Glutamatergic neuron (in vitro differentiated cells): ENCODE results near the gene PXYLP1. TPM values are rescaled to one million over a fixed set of nuclear protein-coding genes. Genes with fewer than 3 reads are reported as not detected.
A peak's percentile ranks its signal among the peaks of the same experiment; 100 is the strongest.

Experiments used
- DNase-seq: peaks from one replicate; pipeline ENCODE4 v3.0.0; 2022
- H3K27ac Mint-ChIP-seq: one replicate; pipeline ENCODE4 v1.8.0; 2020; ENCODE audit warnings: mild to moderate bottlenecking, mixed read lengths, inconsistent platforms; ENCODE audit not compliant: unreplicated experiment
- H3K27me3 Mint-ChIP-seq: one replicate; pipeline ENCODE4 v1.8.0; 2020; ENCODE audit warnings: mild to moderate bottlenecking, moderate library complexity, mixed read lengths, inconsistent platforms; ENCODE audit not compliant: unreplicated experiment
- H3K36me3 Mint-ChIP-seq: one replicate; pipeline ENCODE4 v1.8.0; 2020; ENCODE audit warnings: mild to moderate bottlenecking, mixed read lengths, inconsistent platforms; ENCODE audit not compliant: unreplicated experiment
- H3K4me1 Mint-ChIP-seq: one replicate; pipeline ENCODE4 v1.8.0; 2020; ENCODE audit warnings: mild to moderate bottlenecking, low read depth, mixed read lengths, inconsistent platforms; ENCODE audit not compliant: unreplicated experiment
- H3K4me3 Mint-ChIP-seq: one replicate; pipeline ENCODE4 v1.8.0; 2020; ENCODE audit warnings: mild to moderate bottlenecking, mixed read lengths, inconsistent platforms; ENCODE audit not compliant: unreplicated experiment
- H3K9me3 Mint-ChIP-seq: one replicate; pipeline ENCODE4 v1.8.0; 2020; ENCODE audit warnings: mild to moderate bottlenecking, moderate library complexity, mixed read lengths, inconsistent platforms; ENCODE audit not compliant: unreplicated experiment
- CTCF ChIP-seq: fragments of 200-600 bp; sonication (generic); IDR thresholded peaks from one replicate; pipeline ENCODE4 v1.5.0; 2021; ENCODE audit not compliant: partially characterized antibody, unreplicated experiment
- total RNA-seq: library from RNA; stranded (reverse); fragmentation: NEBNext Ultra II Directional; extraction: Animal tissue kit (Norgen Biotek cat#: 25700); gene quantifications from one replicate; pipeline ENCODE4 v1.2.1, GENCODE V29; 2021; ENCODE audit not compliant: unreplicated experiment

PXYLP1 gene
- total RNA-seq, 1 donor from 2014 or later: 42.7 TPM

GRCh38 chr3:141306276-141306675 lies 74.7 kb downstream of the PXYLP1 start:
- Mint-ChIP-seq H3K4me1 (peaks cover 26% of the 10 kb centered on the region), H3K36me3 (peaks cover 7% of the 10 kb centered on the region), H3K9me3 (peaks cover 12% of the 10 kb centered on the region), H3K27me3 (peaks cover 8% of the 10 kb centered on the region), H3K4me3 (no peak overlapping the region), H3K27ac (peak overlapping the region; percentile 17)
- TF ChIP-seq CTCF: no peak
- DNase-seq: no peak

GRCh38 chr3:141306922-141307321 lies 75.3 kb downstream of the PXYLP1 start:
- TF ChIP-seq CTCF: no peak
- H3K4me3 Mint-ChIP-seq: no peak overlapping the region

GRCh38 chr3:141307351-141308059 lies 75.9 kb downstream of the PXYLP1 start:
- Mint-ChIP-seq H3K4me1 (peaks cover 26% of the 10 kb centered on the region), H3K27me3 (peaks cover 13% of the 10 kb centered on the region), H3K27ac (peak overlapping the region; percentile 11), H3K9me3 (peaks cover 15% of the 10 kb centered on the region), H3K4me3 (no peak overlapping the region), H3K36me3 (peaks cover 4% of the 10 kb centered on the region)
- no peak for DNase-seq
- TF ChIP-seq CTCF: no peak

More at GRCh38 chr3:141306922-141307321, 75.3 kb downstream of the PXYLP1 start:
- H3K9me3 Mint-ChIP-seq: peaks cover 14% of the 10 kb centered on the region
- DNase-seq: no peak
- peaks cover 10% of the 10 kb centered on the region for H3K27me3 Mint-ChIP-seq
- H3K27ac Mint-ChIP-seq: no peak overlapping the region
- peaks cover 4% of the 10 kb centered on the region for H3K36me3 Mint-ChIP-seq
- H3K4me1 Mint-ChIP-seq: peaks cover 26% of the 10 kb centered on the region

GRCh38 chr3:141308588-141309218 lies 77.1 kb downstream of the PXYLP1 start:
- peaks cover 4% of the 10 kb centered on the region for H3K36me3 Mint-ChIP-seq
- H3K27me3 Mint-ChIP-seq: peaks cover 13% of the 10 kb centered on the region
- peaks cover 26% of the 10 kb centered on the region for H3K4me1 Mint-ChIP-seq
- TF ChIP-seq CTCF: peak; percentile 52
- peak overlapping the region; percentile 70 for H3K27ac Mint-ChIP-seq
- DNase-seq: peak; percentile 76
- peak overlapping the region; percentile 42 for H3K4me3 Mint-ChIP-seq
- peaks cover 15% of the 10 kb centered on the region for H3K9me3 Mint-ChIP-seq

- Mint-ChIP-seq H3K27me3 (peaks cover 13% of the 10 kb centered on the region), H3K4me3 (peak overlapping the region; percentile 100), H3K36me3 (peaks cover 4% of the 10 kb centered on the region), H3K9me3 (peaks cover 15% of the 10 kb centered on the region), H3K4me1 (peaks cover 19% of the 10 kb centered on the region), H3K27ac (peak overlapping the region; percentile 97)
- DNase-seq: no peak
- no peak for TF ChIP-seq CTCF
Observed at GRCh38 chr3:141311170-141311495, 79.5 kb downstream of the PXYLP1 start.
